NCI-H345 treated with DMSO at 0.1 percent for 48 hours (cell line): Measurements from ENCODE around the gene MED25.
"Not testable (repeated sequence)": the region's sequence is repeated elsewhere in the genome, so short reads cannot be mapped to it uniquely, and the experiment has no call there.

Experiments used
- DNase-seq: peaks from one replicate; lab custom pipeline; 2025; ENCODE audit not compliant: unreplicated experiment; lab: John Stamatoyannopoulos, UW

MED25 gene

GRCh38 chr19:49812997-49813861, 4.9 kb upstream of the MED25 start, which contains the start of gene FUZ:
TSS of gene FUZ (minus strand) at chr19:49813292. CDS start at chr19:49813106, 186 bp downstream.
- DNase-seq, result peak; percentile 92

- peak; percentile 2 for DNase-seq
These were observed 4.1 kb upstream of the MED25 start for GRCh38 chr19:49814010-49814409.

- no peak for DNase-seq
These were observed 1.5 kb upstream of the MED25 start for GRCh38 chr19:49816590-49816989.

- no peak for DNase-seq
These were observed 721 bp downstream of the MED25 start for GRCh38 chr19:49818649-49819370.

GRCh38 chr19:49819452-49820115, 1.5 kb downstream of the MED25 start:
- not testable (repeated sequence) for DNase-seq

GRCh38 chr19:49820125-49820524, 2.0 kb downstream of the MED25 start:
- peak; percentile 74 for DNase-seq

GRCh38 chr19:49823472-49823871, 5.4 kb downstream of the MED25 start:
- peak; percentile 70 for DNase-seq

GRCh38 chr19:49824662-49825061, 6.6 kb downstream of the MED25 start:
- no peak for DNase-seq

- no peak for DNase-seq
These were observed 8.9 kb downstream of the MED25 start for GRCh38 chr19:49827034-49827433.

- no peak for DNase-seq
These were observed 11.1 kb downstream of the MED25 start for GRCh38 chr19:49829200-49829599.

GRCh38 chr19:49829721-49830120, 11.6 kb downstream of the MED25 start:
- no peak for DNase-seq

GRCh38 chr19:49830766-49831165, 12.7 kb downstream of the MED25 start:
- DNase-seq, result no peak

- no peak for DNase-seq
These were observed 13.5 kb downstream of the MED25 start for GRCh38 chr19:49831592-49831991.

- no peak for DNase-seq
These were observed 14.5 kb downstream of the MED25 start for GRCh38 chr19:49832556-49832955.

GRCh38 chr19:49833599-49833998, 15.5 kb downstream of the MED25 start:
- DNase-seq, result no peak

- no peak for DNase-seq
These were observed 17.5 kb downstream of the MED25 start for GRCh38 chr19:49835562-49835961.

- no peak for DNase-seq
These were observed 18.3 kb downstream of the MED25 start for GRCh38 chr19:49836176-49837008.

- no peak for DNase-seq
These were observed 18.9 kb downstream of the MED25 start for GRCh38 chr19:49837009-49837310.

- no peak for DNase-seq
These were observed 19.3 kb downstream of the MED25 start for GRCh38 chr19:49837425-49837824.

- DNase-seq, result no peak
These were observed 20.9 kb downstream of the MED25 start for GRCh38 chr19:49838885-49839588.
